ENCODE results near the gene CHERP.
"Not testable (repeated sequence)": the region's sequence is repeated elsewhere in the genome, so short reads cannot be mapped to it uniquely, and the experiment has no call there.

The CHERP gene

DNA sequence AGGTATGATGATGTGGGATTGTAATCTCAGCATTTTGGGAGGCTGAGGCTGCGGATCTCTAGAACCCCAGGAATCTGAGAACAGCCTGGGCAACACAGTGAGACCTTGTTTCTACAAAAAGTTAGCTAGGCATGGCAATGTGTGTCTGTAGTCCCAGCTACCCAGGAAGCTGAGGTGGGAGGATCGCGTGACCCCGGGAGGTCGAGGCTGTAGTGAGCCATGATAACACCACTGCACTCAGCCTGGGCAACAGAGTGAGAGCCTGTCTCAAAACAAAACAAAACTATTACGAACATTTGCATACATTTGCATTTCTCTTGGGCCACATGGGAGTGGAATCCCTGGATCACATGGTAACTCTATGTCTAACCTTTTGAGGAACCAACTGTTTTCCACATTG, 44.4 kb downstream of the CHERP start:
- no peak for DNase-seq (ENCODE audit: low spot score)
- TF ChIP-seq, protein P1, sequence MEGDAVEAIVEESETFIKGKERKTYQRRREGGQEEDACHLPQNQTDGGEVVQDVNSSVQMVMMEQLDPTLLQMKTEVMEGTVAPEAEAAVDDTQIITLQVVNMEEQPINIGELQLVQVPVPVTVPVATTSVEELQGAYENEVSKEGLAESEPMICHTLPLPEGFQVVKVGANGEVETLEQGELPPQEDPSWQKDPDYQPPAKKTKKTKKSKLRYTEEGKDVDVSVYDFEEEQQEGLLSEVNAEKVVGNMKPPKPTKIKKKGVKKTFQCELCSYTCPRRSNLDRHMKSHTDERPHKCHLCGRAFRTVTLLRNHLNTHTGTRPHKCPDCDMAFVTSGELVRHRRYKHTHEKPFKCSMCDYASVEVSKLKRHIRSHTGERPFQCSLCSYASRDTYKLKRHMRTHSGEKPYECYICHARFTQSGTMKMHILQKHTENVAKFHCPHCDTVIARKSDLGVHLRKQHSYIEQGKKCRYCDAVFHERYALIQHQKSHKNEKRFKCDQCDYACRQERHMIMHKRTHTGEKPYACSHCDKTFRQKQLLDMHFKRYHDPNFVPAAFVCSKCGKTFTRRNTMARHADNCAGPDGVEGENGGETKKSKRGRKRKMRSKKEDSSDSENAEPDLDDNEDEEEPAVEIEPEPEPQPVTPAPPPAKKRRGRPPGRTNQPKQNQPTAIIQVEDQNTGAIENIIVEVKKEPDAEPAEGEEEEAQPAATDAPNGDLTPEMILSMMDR (IDR thresholded peaks at IDR 0.05; ENCODE audit: borderline replicate concordance, control extremely low read depth, extremely low read depth, insufficient read depth, missing control alignments), result no peak
- in situ Hi-C loops (cut with MboI; ENCODE audit: low sequenced_read_pairs, unreplicated experiment), result no loop called here

GRCh38 chr19:16497042-16497441, 45.2 kb downstream of the CHERP start:
- DNase-seq (ENCODE audit: low spot score), result no peak
- TF ChIP-seq, protein P1 (IDR thresholded peaks at IDR 0.05; ENCODE audit: borderline replicate concordance, control extremely low read depth, extremely low read depth, insufficient read depth, missing control alignments), result no peak
- in situ Hi-C loops (cut with MboI; ENCODE audit: low sequenced_read_pairs, unreplicated experiment), result no loop called here

DNA sequence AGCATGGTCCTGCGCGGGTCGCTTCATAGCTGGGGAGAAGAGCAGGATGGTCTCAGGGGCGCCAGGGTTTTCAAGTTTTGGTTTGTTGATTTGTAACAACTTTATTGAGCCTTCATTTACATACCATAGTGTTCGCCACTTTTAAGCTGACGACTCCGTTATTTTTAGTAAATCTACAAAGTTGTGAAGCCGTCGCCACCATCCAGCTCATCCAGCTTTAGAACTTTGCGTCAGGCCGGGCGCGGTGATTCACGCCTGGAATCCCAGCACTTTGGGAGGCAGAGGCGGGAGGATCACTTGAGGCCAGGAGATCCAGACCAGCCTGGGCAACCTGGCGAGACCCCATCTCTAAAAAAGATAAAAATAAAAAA, 45.6 kb downstream of the CHERP start:
- DNase-seq (ENCODE audit: low spot score), result no peak
- TF ChIP-seq, protein P1 (IDR thresholded peaks at IDR 0.05; ENCODE audit: borderline replicate concordance, control extremely low read depth, extremely low read depth, insufficient read depth, missing control alignments), result no peak
- in situ Hi-C loops (cut with MboI; ENCODE audit: low sequenced_read_pairs, unreplicated experiment), result no loop called here

DNA sequence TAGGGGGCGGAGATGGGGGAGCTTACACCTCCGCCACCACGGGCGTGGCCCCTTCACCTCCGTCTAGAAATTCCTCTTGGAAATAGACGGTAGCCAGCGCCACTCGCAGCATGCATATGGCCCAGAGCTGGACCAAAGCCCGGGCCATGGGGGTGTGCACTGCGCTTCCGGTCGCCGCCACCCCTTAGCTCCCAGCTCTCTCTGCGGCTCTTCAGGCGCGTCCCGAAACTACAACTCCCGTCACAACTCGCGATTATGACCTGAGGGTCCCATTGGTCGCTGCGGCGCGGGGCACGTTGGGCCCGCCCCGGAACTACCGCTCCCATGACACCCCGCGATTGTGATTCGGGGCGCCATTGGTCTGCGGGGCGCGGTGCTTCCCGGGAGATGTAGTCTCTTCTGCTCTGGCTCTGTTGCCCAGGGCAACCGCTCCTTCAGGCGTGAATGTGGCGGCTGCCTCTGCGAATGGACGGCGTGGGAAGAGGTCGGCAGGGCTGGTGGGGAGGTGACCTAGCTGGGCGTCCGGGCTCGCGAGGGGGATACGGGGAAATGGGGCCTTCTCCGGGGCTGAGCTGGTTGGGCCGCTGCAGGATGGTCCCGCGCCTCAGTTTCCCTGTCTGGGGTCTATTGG, 46.1 kb downstream of the CHERP start, which contains the start of the genes C19orf44 and CALR3:
Gene C19orf44 (plus strand): TSS at position 413 of the 631 bp plus-strand sequence. CDS start 4,399 bp downstream, outside the sequence.
Gene CALR3 (minus strand): TSS at position 186 of the 631 bp plus-strand sequence. CDS start 38 bp downstream, at position 148.
- TF ChIP-seq, protein P1 (IDR thresholded peaks at IDR 0.05; ENCODE audit: borderline replicate concordance, control extremely low read depth, extremely low read depth, insufficient read depth, missing control alignments), result no peak
- in situ Hi-C loops (cut with MboI; ENCODE audit: low sequenced_read_pairs, unreplicated experiment), result no loop called here
- peak; percentile 98 for DNase-seq (ENCODE audit: low spot score)

GRCh38 chr19:16486476-16486875, 55.8 kb downstream of the CHERP start:
- in situ Hi-C loops (cut with MboI; ENCODE audit: low sequenced_read_pairs, unreplicated experiment); DNase-seq (ENCODE audit: low spot score): not testable (repeated sequence)

DNA sequence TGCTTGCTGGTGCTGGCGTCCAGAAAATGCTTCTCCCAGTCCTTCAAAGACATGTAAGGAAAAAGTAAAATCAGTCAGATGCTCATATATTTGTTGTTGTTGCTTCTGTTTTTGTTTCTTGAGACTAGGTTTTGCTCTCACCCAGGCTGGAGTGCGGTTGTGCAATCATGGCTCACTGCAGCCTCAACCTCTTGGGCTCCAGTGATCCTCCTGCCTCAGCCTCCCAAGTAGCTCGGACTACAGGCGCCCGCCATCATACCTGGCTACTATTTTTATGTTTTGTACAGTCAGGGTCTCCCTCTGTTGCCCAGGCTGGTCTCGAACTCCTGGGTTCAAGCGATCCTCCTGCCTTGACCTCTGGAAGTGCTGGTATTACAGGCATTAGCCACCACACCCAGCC, 59.5 kb downstream of the CHERP start:
- in situ Hi-C loops (cut with MboI; ENCODE audit: low sequenced_read_pairs, unreplicated experiment), result no loop called here
- TF ChIP-seq, protein P1 (IDR thresholded peaks at IDR 0.05; ENCODE audit: borderline replicate concordance, control extremely low read depth, extremely low read depth, insufficient read depth, missing control alignments), result no peak
- no peak for DNase-seq (ENCODE audit: low spot score)

DNA sequence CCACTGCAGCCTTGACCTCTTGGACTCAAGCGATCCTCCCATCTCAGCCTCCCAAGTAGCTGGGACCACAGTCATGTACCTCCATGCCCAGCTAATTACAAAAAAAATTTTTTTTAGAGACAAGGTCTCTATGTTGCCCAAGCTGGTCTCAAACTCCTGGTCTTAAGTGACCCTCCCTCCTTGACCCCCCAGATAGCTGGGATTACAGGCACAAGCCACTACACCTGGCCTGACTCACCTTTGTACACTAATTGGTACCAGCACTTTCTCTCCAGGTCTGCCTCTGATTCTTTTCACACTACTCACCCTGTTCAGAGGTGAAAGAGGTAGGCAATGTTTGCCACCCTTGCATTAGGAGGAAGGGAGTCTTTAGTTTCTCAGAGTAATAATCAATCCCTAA, 64.9 kb downstream of the CHERP start:
- in situ Hi-C loops (cut with MboI; ENCODE audit: low sequenced_read_pairs, unreplicated experiment), result no loop called here
- TF ChIP-seq, protein P1 (IDR thresholded peaks at IDR 0.05; ENCODE audit: borderline replicate concordance, control extremely low read depth, extremely low read depth, insufficient read depth, missing control alignments), result no peak
- no peak for DNase-seq (ENCODE audit: low spot score)

All from GM13976 (cell line).